ENCODE measurements around the gene TNFSF8. TPM values are rescaled to one million over a fixed set of nuclear protein-coding genes. Genes with fewer than 3 reads are reported as not detected.

TNFSF8 gene
- total RNA-seq, 3 donors from 2014 or later: 1.0 to 1.3 (median 1.0) TPM

- no peak for TF ChIP-seq CTCF (IDR thresholded peaks at IDR 0.05)
- no peak for DNase-seq
- intact Hi-C loops (cut with DNase I, micrococcal nuclease): no loop called here
- Histone ChIP-seq H3K9me3 (no peaks in the 10 kb centered on the region), H3K36me3 (ENCODE audit: low read depth) (no peaks in the 10 kb centered on the region), H3K4me3 (no peak overlapping the region), H3K4me1 (ENCODE audit: low read depth) (no peaks in the 10 kb centered on the region)
- ATAC-seq: no peak
These were observed 15.4 kb upstream of the TNFSF8 start for GRCh38 chr9:114945616-114946412.

- intact Hi-C loops (cut with DNase I, micrococcal nuclease): no loop called here
- Histone ChIP-seq H3K4me3 (no peak overlapping the region), H3K4me1 (ENCODE audit: low read depth) (no peaks in the 10 kb centered on the region), H3K36me3 (ENCODE audit: low read depth) (no peaks in the 10 kb centered on the region), H3K9me3 (no peaks in the 10 kb centered on the region)
- TF ChIP-seq CTCF (IDR thresholded peaks at IDR 0.05): no peak
- ATAC-seq (no peak), DNase-seq (no peak)
These were observed 11.0 kb upstream of the TNFSF8 start for GRCh38 chr9:114941376-114941775.

- TF ChIP-seq CTCF (IDR thresholded peaks at IDR 0.05): no peak
- Histone ChIP-seq H3K4me3 (no peak overlapping the region), H3K36me3 (ENCODE audit: low read depth) (no peaks in the 10 kb centered on the region), H3K4me1 (ENCODE audit: low read depth) (no peaks in the 10 kb centered on the region), H3K9me3 (no peaks in the 10 kb centered on the region)
- no peak for ATAC-seq
- intact Hi-C loops (cut with DNase I, micrococcal nuclease): no loop called here
- DNase-seq: no peak
These were observed 8.5 kb upstream of the TNFSF8 start for GRCh38 chr9:114938687-114939575.

GRCh38 chr9:114937516-114937915, 7.1 kb upstream of the TNFSF8 start:
- TF ChIP-seq CTCF (IDR thresholded peaks at IDR 0.05): no peak
- H3K36me3 ChIP-seq (ENCODE audit: low read depth): no peaks in the 10 kb centered on the region
- intact Hi-C loops (cut with DNase I, micrococcal nuclease): no loop called here
- DNase-seq: no peak
- no peak for ATAC-seq
- no peaks in the 10 kb centered on the region for H3K9me3 ChIP-seq
- no peak overlapping the region for H3K4me3 ChIP-seq
- no peaks in the 10 kb centered on the region for H3K4me1 ChIP-seq (ENCODE audit: low read depth)

GRCh38 chr9:114936581-114936980, 6.2 kb upstream of the TNFSF8 start:
- no peak for TF ChIP-seq CTCF (IDR thresholded peaks at IDR 0.05)
- intact Hi-C loops (cut with DNase I, micrococcal nuclease): no loop called here
- H3K4me3 ChIP-seq: no peak overlapping the region
- ATAC-seq (no peak), DNase-seq (no peak)
- no peaks in the 10 kb centered on the region for H3K4me1 ChIP-seq (ENCODE audit: low read depth)
- H3K9me3 ChIP-seq: no peaks in the 10 kb centered on the region
- H3K36me3 ChIP-seq (ENCODE audit: low read depth): no peaks in the 10 kb centered on the region
